PFSK-1 (cell line): ENCODE data around the gene CHTF18.

ENCODE experiments used
- FOXP2 ChIP-seq: optimal IDR thresholded peaks from 2 replicates; pipeline ENCODE3; 2011; ENCODE audit warnings: borderline replicate concordance, control low read depth, inconsistent platforms; ENCODE audit not compliant: insufficient read depth; ENCODE audit errors: extremely low read length, extremely low read depth
- POLR2AphosphoS5 ChIP-seq: IDR thresholded peaks from 2 replicates; pipeline ENCODE4 v1.6.1; 2012; ENCODE audit warnings: low read depth, mild to moderate bottlenecking, control low read depth, low read length, moderate library complexity
- REST ChIP-seq, 2 experiments: IDR thresholded peaks; 2 replicates each; pipeline versions ENCODE4 v1.6.1 to v1.8.0; 2011 to 2012; ENCODE audit warnings: low read depth in 2 of 2, low read length in 2 of 2, control low read depth in 1 of 2, inconsistent platforms in 1 of 2, mild to moderate bottlenecking in 1 of 2, moderate library complexity in 1 of 2; ENCODE audit not compliant: insufficient read depth in 1 of 2
- SIN3A ChIP-seq: IDR thresholded peaks from 2 replicates; pipeline ENCODE4 v1.6.1; 2012; ENCODE audit warnings: mild to moderate bottlenecking, low read length, moderate library complexity, borderline replicate concordance; ENCODE audit not compliant: insufficient read depth
- TAF1 ChIP-seq: IDR thresholded peaks from 2 replicates; pipeline ENCODE4 v1.6.1; 2012; ENCODE audit warnings: low read length, control low read depth, borderline replicate concordance; ENCODE audit not compliant: insufficient read depth

Gene CHTF18

GRCh38 chr16:822909-823297 lies 34.5 kb downstream of the CHTF18 start:
- TF ChIP-seq TAF1 (no peak), REST (IDR thresholded peaks at IDR 0.05; ENCODE audit: insufficient read depth in 1 of 2, low read depth in 2 of 2, low read length in 2 of 2) (no peak), SIN3A (no peak), FOXP2 (no peak), POLR2AphosphoS5 (no peak)

- no peak for TF ChIP-seq FOXP2
- no peak for TF ChIP-seq SIN3A
- no peak for TF ChIP-seq TAF1
- no peak for TF ChIP-seq REST (IDR thresholded peaks at IDR 0.05; ENCODE audit: insufficient read depth in 1 of 2, low read depth in 2 of 2, low read length in 2 of 2)
- no peak for TF ChIP-seq POLR2AphosphoS5
Observed at GRCh38 chr16:824194-824593, 35.8 kb downstream of the CHTF18 start.

GRCh38 chr16:824601-825000 lies 36.2 kb downstream of the CHTF18 start:
- TF ChIP-seq TAF1: no peak

- TF ChIP-seq POLR2AphosphoS5 (no peak), FOXP2 (no peak), TAF1 (no peak), REST (IDR thresholded peaks at IDR 0.05; ENCODE audit: insufficient read depth in 1 of 2, low read depth in 2 of 2, low read length in 2 of 2) (no peak), SIN3A (no peak)
Observed at GRCh38 chr16:825341-826061, 37.1 kb downstream of the CHTF18 start.

- TF ChIP-seq FOXP2 (no peak), TAF1 (no peak), REST (IDR thresholded peaks at IDR 0.05; ENCODE audit: insufficient read depth in 1 of 2, low read depth in 2 of 2, low read length in 2 of 2) (no peak), SIN3A (no peak), POLR2AphosphoS5 (no peak)
Observed at GRCh38 chr16:827513-827912, 39.1 kb downstream of the CHTF18 start.
